ENCODE data around the gene SKOR2.

Gene SKOR2

GRCh38 chr18:47226660-47227059 is 24.8 kb downstream of the SKOR2 start:
- Histone ChIP-seq H3K9me3 (ENCODE audit: severe bottlenecking) (no peaks in the 10 kb centered on the region), H3K27me3 (ENCODE audit: insufficient read depth, low read depth, severe bottlenecking) (no peaks in the 10 kb centered on the region), H3K36me3 (no peaks in the 10 kb centered on the region), H3K27ac (no peak overlapping the region), H3K4me3 (ENCODE audit: low read depth, low read length) (no peak overlapping the region)
- no peak for DNase-seq
- TF ChIP-seq CTCF (IDR thresholded peaks at IDR 0.05; ENCODE audit: low read depth, low read length), result no peak

- no peaks in the 10 kb centered on the region for H3K27me3 ChIP-seq (ENCODE audit: insufficient read depth, low read depth, severe bottlenecking)
- no peaks in the 10 kb centered on the region for H3K9me3 ChIP-seq (ENCODE audit: severe bottlenecking)
- no peak overlapping the region for H3K4me3 ChIP-seq (ENCODE audit: low read depth, low read length)
- no peaks in the 10 kb centered on the region for H3K36me3 ChIP-seq
- peak; percentile 81 for TF ChIP-seq CTCF (IDR thresholded peaks at IDR 0.05; ENCODE audit: low read depth, low read length)
- no peak overlapping the region for H3K27ac ChIP-seq
- peak; percentile 59 for DNase-seq
These were observed 35.8 kb downstream of the SKOR2 start for GRCh38 chr18:47215554-47216138.

- Histone ChIP-seq H3K9me3 (ENCODE audit: severe bottlenecking) (no peaks in the 10 kb centered on the region), H3K36me3 (no peaks in the 10 kb centered on the region)
These were observed 42.3 kb downstream of the SKOR2 start for GRCh38 chr18:47209171-47209570.

GRCh38 chr18:47206945-47207637 is 44.4 kb downstream of the SKOR2 start:
- no peak overlapping the region for H3K27ac ChIP-seq
- no peaks in the 10 kb centered on the region for H3K36me3 ChIP-seq
- no peak overlapping the region for H3K4me3 ChIP-seq (ENCODE audit: low read depth, low read length)
- H3K27me3 ChIP-seq (ENCODE audit: insufficient read depth, low read depth, severe bottlenecking), result no peaks in the 10 kb centered on the region
- H3K9me3 ChIP-seq (ENCODE audit: severe bottlenecking), result no peaks in the 10 kb centered on the region
- TF ChIP-seq CTCF (IDR thresholded peaks at IDR 0.05; ENCODE audit: low read depth, low read length), result no peak
- no peak for DNase-seq

More at GRCh38 chr18:47209171-47209570, 42.3 kb downstream of the SKOR2 start:
- H3K27me3 ChIP-seq (ENCODE audit: insufficient read depth, low read depth, severe bottlenecking), result no peaks in the 10 kb centered on the region
- TF ChIP-seq CTCF (IDR thresholded peaks at IDR 0.05; ENCODE audit: low read depth, low read length), result no peak
- peak overlapping the region; percentile 67 for H3K27ac ChIP-seq
- H3K4me3 ChIP-seq (ENCODE audit: low read depth, low read length), result peak overlapping the region; percentile 28
- DNase-seq, result peak; percentile 45

- TF ChIP-seq CTCF (IDR thresholded peaks at IDR 0.05; ENCODE audit: low read depth, low read length), result peak; percentile 91
These were observed 46.4 kb downstream of the SKOR2 start for GRCh38 chr18:47204908-47205522.

More at GRCh38 chr18:47204908-47205522, 46.4 kb downstream of the SKOR2 start:
- Histone ChIP-seq H3K9me3 (ENCODE audit: severe bottlenecking) (no peaks in the 10 kb centered on the region), H3K27me3 (ENCODE audit: insufficient read depth, low read depth, severe bottlenecking) (no peaks in the 10 kb centered on the region), H3K4me3 (ENCODE audit: low read depth, low read length) (no peak overlapping the region), H3K27ac (no peak overlapping the region), H3K36me3 (no peaks in the 10 kb centered on the region)
- DNase-seq, result peak; percentile 66

Measured in WERI-Rb-1 (cell line).